KMS-11 (cell line): ENCODE data around the gene CELF2.

Experiments used
- H2AFZ ChIP-seq: fragments of 200-600 bp; sonication (generic); 2 replicates; pipeline ENCODE4 v1.6.1; 2016; ENCODE audit warnings: antibody characterized with exemption, mixed run types, low read depth
- H3K27ac ChIP-seq: fragments of 200-600 bp; sonication (generic); 2 replicates; pipeline ENCODE4 v1.6.1; 2016; ENCODE audit warnings: mild to moderate bottlenecking, mixed run types
- H3K27me3 ChIP-seq: fragments of 200-600 bp; sonication (generic); 2 replicates; pipeline ENCODE4 v1.6.1; 2017; ENCODE audit warnings: mild to moderate bottlenecking, low read depth, mixed run types, moderate library complexity; ENCODE audit not compliant: insufficient read depth
- H3K36me3 ChIP-seq: fragments of 200-600 bp; sonication (generic); 2 replicates; pipeline ENCODE4 v1.6.1; 2017; ENCODE audit warnings: mild to moderate bottlenecking, mixed run types; ENCODE audit not compliant: insufficient read depth
- H3K4me1 ChIP-seq: fragments of 200-600 bp; sonication (generic); 2 replicates; pipeline ENCODE4 v1.6.1; 2016; ENCODE audit warnings: mild to moderate bottlenecking, low read depth, mixed run types; ENCODE audit not compliant: poor library complexity, severe bottlenecking
- H3K4me2 ChIP-seq: fragments of 200-600 bp; sonication (generic); 2 replicates; pipeline ENCODE4 v1.7.0; 2016; ENCODE audit warnings: mild to moderate bottlenecking, mixed run types
- H3K4me3 ChIP-seq: fragments of 200-600 bp; sonication (generic); IDR thresholded peaks from 2 replicates; pipeline ENCODE4 v1.6.1; 2017; ENCODE audit warnings: low read depth, low read length, mixed read lengths; ENCODE audit not compliant: insufficient read depth
- H3K79me2 ChIP-seq: fragments of 200-600 bp; sonication (generic); 2 replicates; pipeline ENCODE4 v1.6.1; 2016; ENCODE audit warnings: low read depth, mixed run types; ENCODE audit not compliant: insufficient read depth
- H3K9ac ChIP-seq: fragments of 200-600 bp; sonication (generic); 2 replicates; pipeline ENCODE4 v1.6.1; 2016; ENCODE audit warnings: mild to moderate bottlenecking, mixed run types
- H4K20me1 ChIP-seq: fragments of 200-600 bp; sonication (generic); 2 replicates; pipeline ENCODE4 v1.6.1; 2016; ENCODE audit warnings: mild to moderate bottlenecking, mixed run types; ENCODE audit not compliant: insufficient read depth
- CTCF ChIP-seq: fragments of 200-600 bp; sonication (generic); conservative IDR thresholded peaks from 2 replicates; pipeline ENCODE4 v1.6.1; 2017; ENCODE audit warnings: low read depth, mild to moderate bottlenecking, antibody characterized with exemption, low read length, moderate library complexity, mixed read lengths

Gene CELF2

GRCh38 chr10:11208243-11208642, 190.6 kb downstream of the CELF2 start:
- no peak for TF ChIP-seq CTCF
- Histone ChIP-seq H2AFZ (no peak overlapping the region), H3K4me1 (peaks cover 9% of the 10 kb centered on the region), H3K9ac (no peak overlapping the region), H3K4me3 (no peak overlapping the region), H3K79me2 (0 out of 2 replicates have a peak, but pooled peaks cover 8% of the 10 kb centered on the region), H3K4me2 (no peak overlapping the region), H3K27ac (no peak overlapping the region), H3K36me3 (no peaks in the 10 kb centered on the region), H3K27me3 (no peaks in the 10 kb centered on the region), H4K20me1 (no peaks in the 10 kb centered on the region)

GRCh38 chr10:11208908-11209829, 191.5 kb downstream of the CELF2 start:
- H3K4me2 ChIP-seq = no peak overlapping the region
- H3K9ac ChIP-seq = no peak overlapping the region
- 0 out of 2 replicates have a peak, but pooled peaks cover 8% of the 10 kb centered on the region for H3K79me2 ChIP-seq
- no peak overlapping the region for H3K4me3 ChIP-seq
- H2AFZ ChIP-seq = no peak overlapping the region
- no peak for TF ChIP-seq CTCF
- H3K4me1 ChIP-seq = peaks cover 9% of the 10 kb centered on the region
- H3K36me3 ChIP-seq = no peaks in the 10 kb centered on the region
- no peaks in the 10 kb centered on the region for H3K27me3 ChIP-seq
- no peaks in the 10 kb centered on the region for H4K20me1 ChIP-seq
- no peak overlapping the region for H3K27ac ChIP-seq

- no peaks in the 10 kb centered on the region for H3K27me3 ChIP-seq
- H3K36me3 ChIP-seq = no peaks in the 10 kb centered on the region
- H3K4me2 ChIP-seq = no peak overlapping the region
- no peak overlapping the region for H3K9ac ChIP-seq
- no peaks in the 10 kb centered on the region for H4K20me1 ChIP-seq
- H3K4me1 ChIP-seq = peaks cover 9% of the 10 kb centered on the region
- H3K27ac ChIP-seq = no peak overlapping the region
- 0 out of 2 replicates have a peak, but pooled peaks cover 8% of the 10 kb centered on the region for H3K79me2 ChIP-seq
- no peak overlapping the region for H2AFZ ChIP-seq
- no peak for TF ChIP-seq CTCF
- H3K4me3 ChIP-seq = no peak overlapping the region
Observed at GRCh38 chr10:11209830-11210181, 192.1 kb downstream of the CELF2 start.

- TF ChIP-seq CTCF = no peak
- Histone ChIP-seq H3K4me2 (no peak overlapping the region), H3K27ac (no peak overlapping the region), H3K36me3 (no peaks in the 10 kb centered on the region), H3K27me3 (no peaks in the 10 kb centered on the region), H3K4me3 (no peak overlapping the region), H3K4me1 (peaks cover 9% of the 10 kb centered on the region), H3K79me2 (0 out of 2 replicates have a peak, but pooled peaks cover 8% of the 10 kb centered on the region), H4K20me1 (no peaks in the 10 kb centered on the region), H3K9ac (no peak overlapping the region), H2AFZ (no peak overlapping the region)
Observed at GRCh38 chr10:11210211-11210922, 192.7 kb downstream of the CELF2 start.
